SW480 (cell line): ENCODE data around the gene GUCY1A1.
A peak's percentile ranks its signal among the peaks of the same experiment; 100 is the strongest.

Source experiments
- DNase-seq: peaks from one replicate; pipeline ENCODE4 v3.0.0-alpha.2; 2016; ENCODE audit warnings: low spot score

GUCY1A1 gene

GRCh38 chr4:155694100-155694785 lies 27.6 kb downstream of the GUCY1A1 start:
- DNase-seq, result no peak

- no peak for DNase-seq
Measured at GRCh38 chr4:155696226-155696625, 29.6 kb downstream of the GUCY1A1 start.

- DNase-seq, result no peak
Measured at GRCh38 chr4:155696726-155697125, 30.1 kb downstream of the GUCY1A1 start.

- DNase-seq, result no peak
Measured at GRCh38 chr4:155701827-155702226, 35.2 kb downstream of the GUCY1A1 start.

GRCh38 chr4:155703486-155704247 lies 37.0 kb downstream of the GUCY1A1 start:
- DNase-seq, result peak; percentile 12

- DNase-seq, result no peak
Measured at GRCh38 chr4:155704841-155705404, 38.3 kb downstream of the GUCY1A1 start.

GRCh38 chr4:155705664-155706063 lies 39.0 kb downstream of the GUCY1A1 start:
- DNase-seq, result no peak

- DNase-seq, result no peak
Measured at GRCh38 chr4:155706147-155706546, 39.5 kb downstream of the GUCY1A1 start.

GRCh38 chr4:155707251-155707650 lies 40.6 kb downstream of the GUCY1A1 start:
- no peak for DNase-seq

GRCh38 chr4:155708782-155709181 lies 42.1 kb downstream of the GUCY1A1 start:
- DNase-seq, result no peak

GRCh38 chr4:155709918-155710317 lies 43.3 kb downstream of the GUCY1A1 start:
- DNase-seq, result no peak

- no peak for DNase-seq
Measured at GRCh38 chr4:155711556-155711955, 44.9 kb downstream of the GUCY1A1 start.

- no peak for DNase-seq
Measured at GRCh38 chr4:155712846-155713245, 46.2 kb downstream of the GUCY1A1 start.

GRCh38 chr4:155713911-155714310 lies 47.3 kb downstream of the GUCY1A1 start:
- no peak for DNase-seq

- DNase-seq, result no peak
Measured at GRCh38 chr4:155722336-155722735, 55.7 kb downstream of the GUCY1A1 start.

GRCh38 chr4:155722816-155723499 lies 56.3 kb downstream of the GUCY1A1 start:
- DNase-seq, result no peak

- no peak for DNase-seq
Measured at GRCh38 chr4:155724731-155725130, 58.1 kb downstream of the GUCY1A1 start.

GRCh38 chr4:155734065-155734464 lies 67.4 kb downstream of the GUCY1A1 start:
- no peak for DNase-seq

- no peak for DNase-seq
Measured at GRCh38 chr4:155734951-155735350, 68.3 kb downstream of the GUCY1A1 start.

GRCh38 chr4:155735496-155735895 lies 68.8 kb downstream of the GUCY1A1 start:
- no peak for DNase-seq

- DNase-seq, result no peak
Measured at GRCh38 chr4:155738548-155738947, 71.9 kb downstream of the GUCY1A1 start.

- DNase-seq, result no peak
Measured at GRCh38 chr4:155741546-155741945, 74.9 kb downstream of the GUCY1A1 start.
